Neuronal stem cell (in vitro differentiated cells): Measurements from ENCODE around the gene OLIG2.

Experiments
- DNase-seq: peaks from one replicate; pipeline ENCODE4 v3.0.0-alpha.2; 2013; ENCODE audit warnings: low spot score
- H2AFZ ChIP-seq: one replicate; pipeline ENCODE4 v1.6.1; 2013; ENCODE audit warnings: mild to moderate bottlenecking, low read length, inconsistent platforms
- H2AK5ac ChIP-seq: 2 replicates; pipeline ENCODE4 v1.6.1; 2013; ENCODE audit warnings: low read depth, mild to moderate bottlenecking, inconsistent platforms, low read length, moderate library complexity, mixed read lengths
- H2BK120ac ChIP-seq: 2 replicates; pipeline ENCODE4 v1.6.1; 2013; ENCODE audit warnings: low read depth, mild to moderate bottlenecking, inconsistent platforms, low read length, moderate library complexity, mixed read lengths
- H2BK12ac ChIP-seq: one replicate; pipeline ENCODE4 v1.6.1; 2013; ENCODE audit warnings: low read length, inconsistent platforms
- H2BK15ac ChIP-seq: 2 replicates; pipeline ENCODE4 v1.6.1; 2013; ENCODE audit warnings: mild to moderate bottlenecking, low read length, inconsistent platforms, mixed read lengths
- H2BK5ac ChIP-seq: one replicate; pipeline ENCODE4 v1.6.1; 2013; ENCODE audit warnings: inconsistent platforms, mild to moderate bottlenecking, low read length, moderate library complexity
- H3K14ac ChIP-seq: one replicate; pipeline ENCODE4 v1.6.1; 2013; ENCODE audit warnings: low read length, inconsistent platforms
- H3K18ac ChIP-seq: 2 replicates; pipeline ENCODE4 v1.6.1; 2013; ENCODE audit warnings: low read length, inconsistent platforms
- H3K23ac ChIP-seq: 2 replicates; pipeline ENCODE4 v1.6.1; 2013; ENCODE audit warnings: low read depth, mild to moderate bottlenecking, mixed read lengths, low read length, inconsistent platforms; ENCODE audit not compliant: poor library complexity
- H3K27ac ChIP-seq: replicated peaks from 3 replicates; pipeline ENCODE4 v1.5.1; 2013; ENCODE audit warnings: low read length, inconsistent platforms
- H3K27me3 ChIP-seq, 3 experiments: 2 replicates each; pipeline ENCODE4 v1.6.1; 2013; ENCODE audit warnings: low read length in 3 of 3, mild to moderate bottlenecking in 2 of 3, inconsistent platforms in 1 of 3, low read depth in 1 of 3, mixed read lengths in 1 of 3, moderate library complexity in 1 of 3; ENCODE audit not compliant: control insufficient read depth in 3 of 3, insufficient read depth in 3 of 3
- H3K36me3 ChIP-seq, 2 donors: replicated peaks in 1 of 2; 2 replicates each; pipeline ENCODE4 v1.6.1; 2013; ENCODE audit warnings: low read length in 2 of 2; ENCODE audit not compliant: control insufficient read depth in 2 of 2, insufficient read depth in 2 of 2
- H3K4ac ChIP-seq: 2 replicates; pipeline ENCODE4 v1.6.1; 2013; ENCODE audit warnings: inconsistent platforms, mild to moderate bottlenecking, low read length, moderate library complexity
- H3K4me1 ChIP-seq, 2 donors: 1 replicate in 1 of 2; 2 replicates in 1 of 2; pipeline ENCODE4 v1.6.1; 2013; ENCODE audit warnings: low read length in 2 of 2, low read depth in 1 of 2; ENCODE audit not compliant: control insufficient read depth in 2 of 2, insufficient read depth in 1 of 2
- H3K4me2 ChIP-seq: one replicate; pipeline ENCODE4 v1.6.1; 2013; ENCODE audit warnings: mild to moderate bottlenecking, low read length, inconsistent platforms; ENCODE audit not compliant: insufficient read depth, poor library complexity, severe bottlenecking
- H3K4me3 ChIP-seq, 2 donors: 2 replicates each; pipeline ENCODE4 v1.5.1; 2013; ENCODE audit warnings: low read length in 2 of 2, mild to moderate bottlenecking in 2 of 2, inconsistent platforms in 1 of 2, moderate library complexity in 1 of 2
- H3K79me1 ChIP-seq: one replicate; pipeline ENCODE4 v1.6.1; 2013; ENCODE audit warnings: low read depth, mild to moderate bottlenecking, inconsistent platforms, low read length, moderate library complexity
- H3K9ac ChIP-seq: one replicate; pipeline ENCODE4 v1.6.1; 2013; ENCODE audit warnings: mild to moderate bottlenecking, low read depth, low read length, inconsistent platforms; ENCODE audit not compliant: poor library complexity
- H3K9me3 ChIP-seq, 2 donors: replicated peaks in 1 of 2; 2 replicates each; pipeline versions ENCODE3 to v1.6.1; 2013; ENCODE audit warnings: low read length in 2 of 2, mild to moderate bottlenecking in 2 of 2, inconsistent platforms in 1 of 2, low read depth in 1 of 2, mixed read lengths in 1 of 2, moderate library complexity in 1 of 2; ENCODE audit not compliant: control insufficient read depth in 2 of 2, insufficient read depth in 1 of 2
- H4K8ac ChIP-seq: one replicate; pipeline ENCODE4 v1.6.1; 2013; ENCODE audit warnings: low read depth, mild to moderate bottlenecking, inconsistent platforms, low read length, moderate library complexity
- H4K91ac ChIP-seq: one replicate; pipeline ENCODE4 v1.6.1; 2013; ENCODE audit warnings: low read length, low read depth, mild to moderate bottlenecking, inconsistent platforms; ENCODE audit not compliant: poor library complexity
- WGBS, 2 donors: extraction: QIAGEN DNeasy Blood & Tissue Kit; methylation state at CpG; one replicate each; pipeline ENCODE4 v1.1.7; 2013; ENCODE audit warnings: missing lambda C conversion rate in 2 of 2, mixed read lengths in 1 of 2; ENCODE audit not compliant: insufficient read length in 2 of 2, insufficient replicate concordance in 1 of 2; ENCODE audit errors: extremely low coverage in 2 of 2; 5-methylcytosine and 5-hydroxymethylcytosine counted together

OLIG2 gene

GRCh38 chr21:33024201-33025103 lies 1.3 kb upstream of the OLIG2 start:
- H2BK15ac ChIP-seq = no peak overlapping the region
- no peak overlapping the region for H3K4ac ChIP-seq
- H3K14ac ChIP-seq = no peak overlapping the region
- no peak overlapping the region for H4K91ac ChIP-seq
- H2BK12ac ChIP-seq = no peak overlapping the region
- no peaks in the 10 kb centered on the region for H3K79me1 ChIP-seq
- no peak overlapping the region for H2BK5ac ChIP-seq
- no peak overlapping the region for H3K4me3 ChIP-seq
- H2AFZ ChIP-seq = no peak overlapping the region
- peak overlapping the region; percentile 73 for H3K4me2 ChIP-seq
- peaks cover 65 to 99% (median 98%) of the 10 kb centered on the region in 3 experiments for H3K27me3 ChIP-seq
- peaks cover 6 to 9% of the 10 kb centered on the region in 2 donors for H3K9me3 ChIP-seq
- no peak overlapping the region for H2BK120ac ChIP-seq
- peaks cover 0 to 13% of the 10 kb centered on the region in 2 donors for H3K4me1 ChIP-seq
- no peak overlapping the region for H4K8ac ChIP-seq
- H3K18ac ChIP-seq = peak overlapping the region; percentile 9
- DNase-seq = no peak
- no peak overlapping the region for H3K9ac ChIP-seq
- peak overlapping the region; percentile 30 for H2AK5ac ChIP-seq
- no CpG with 5 or more reads among the region's 40 CpGs for WGBS, 2 donors
- no peak overlapping the region for H3K23ac ChIP-seq
- no peaks in the 10 kb centered on the region for H3K36me3 ChIP-seq
- H3K27ac ChIP-seq = no peak overlapping the region

DNA sequence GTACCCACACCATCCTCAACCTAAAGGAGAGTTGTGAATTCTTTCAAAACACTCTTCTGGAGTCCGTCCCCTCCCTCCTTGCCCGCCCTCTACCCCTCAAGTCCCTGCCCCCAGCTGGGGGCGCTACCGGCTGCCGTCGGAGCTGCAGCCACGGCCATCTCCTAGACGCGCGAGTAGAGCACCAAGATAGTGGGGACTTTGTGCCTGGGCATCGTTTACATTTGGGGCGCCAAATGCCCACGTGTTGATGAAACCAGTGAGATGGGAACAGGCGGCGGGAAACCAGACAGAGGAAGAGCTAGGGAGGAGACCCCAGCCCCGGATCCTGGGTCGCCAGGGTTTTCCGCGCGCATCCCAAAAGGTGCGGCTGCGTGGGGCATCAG lies 638 bp upstream of the OLIG2 start:
- peak overlapping the region; percentile 88 for H2BK15ac ChIP-seq
- H3K23ac ChIP-seq = no peak overlapping the region
- no peak overlapping the region for H3K14ac ChIP-seq
- no CpG with 5 or more reads among the region's 22 CpGs for WGBS, 2 donors
- peak overlapping the region; percentile 92 for H2AFZ ChIP-seq
- H3K4me2 ChIP-seq = peak overlapping the region; percentile 73
- H3K4me1 ChIP-seq = peaks cover 0 to 13% of the 10 kb centered on the region in 2 donors
- peaks cover 6 to 9% of the 10 kb centered on the region in 2 donors for H3K9me3 ChIP-seq
- no peak overlapping the region for H4K91ac ChIP-seq
- no peak for DNase-seq
- H3K27me3 ChIP-seq = peaks cover 65 to 99% (median 98%) of the 10 kb centered on the region in 3 experiments
- peak overlapping the region; percentile 63 for H3K9ac ChIP-seq
- peak overlapping the region; percentile 91 for H3K18ac ChIP-seq
- peak overlapping the region; percentile 48 to 69 for H3K4me3 ChIP-seq
- no peaks in the 10 kb centered on the region for H3K36me3 ChIP-seq
- peak overlapping the region; percentile 96 for H2BK5ac ChIP-seq
- no peak overlapping the region for H2AK5ac ChIP-seq
- no peak overlapping the region for H3K4ac ChIP-seq
- no peak overlapping the region for H2BK12ac ChIP-seq
- H2BK120ac ChIP-seq = no peak overlapping the region
- no peak overlapping the region for H3K27ac ChIP-seq
- H3K79me1 ChIP-seq = no peaks in the 10 kb centered on the region
- H4K8ac ChIP-seq = no peak overlapping the region

- peaks cover 6 to 13% of the 10 kb centered on the region in 2 donors for H3K9me3 ChIP-seq
- no CpG with 5 or more reads among the region's 21 CpGs for WGBS, 2 donors
- no peak overlapping the region for H2BK120ac ChIP-seq
- peaks cover 72 to 99% (median 98%) of the 10 kb centered on the region in 3 experiments for H3K27me3 ChIP-seq
- H3K4me1 ChIP-seq = peaks cover 0 to 11% of the 10 kb centered on the region in 2 donors
- H4K91ac ChIP-seq = no peak overlapping the region
- H2BK15ac ChIP-seq = no peak overlapping the region
- H3K27ac ChIP-seq = no peak overlapping the region
- peak overlapping the region in 1 of 2 donors; percentile 48 for H3K4me3 ChIP-seq
- peak overlapping the region; percentile 44 for H3K4ac ChIP-seq
- peak overlapping the region; percentile 73 for H3K4me2 ChIP-seq
- H3K36me3 ChIP-seq = no peaks in the 10 kb centered on the region
- peak overlapping the region; percentile 31 for H3K18ac ChIP-seq
- DNase-seq = no peak
- H2BK12ac ChIP-seq = peak overlapping the region; percentile 50
- no peak overlapping the region for H4K8ac ChIP-seq
- H3K14ac ChIP-seq = no peak overlapping the region
- H2AK5ac ChIP-seq = peak overlapping the region; percentile 30
- H3K23ac ChIP-seq = peak overlapping the region; percentile 87
- H3K79me1 ChIP-seq = no peaks in the 10 kb centered on the region
- peak overlapping the region; percentile 92 for H2AFZ ChIP-seq
- peak overlapping the region; percentile 32 for H3K9ac ChIP-seq
- no peak overlapping the region for H2BK5ac ChIP-seq
These were observed 716 bp downstream of the OLIG2 start for GRCh38 chr21:33026443-33026858.

DNA sequence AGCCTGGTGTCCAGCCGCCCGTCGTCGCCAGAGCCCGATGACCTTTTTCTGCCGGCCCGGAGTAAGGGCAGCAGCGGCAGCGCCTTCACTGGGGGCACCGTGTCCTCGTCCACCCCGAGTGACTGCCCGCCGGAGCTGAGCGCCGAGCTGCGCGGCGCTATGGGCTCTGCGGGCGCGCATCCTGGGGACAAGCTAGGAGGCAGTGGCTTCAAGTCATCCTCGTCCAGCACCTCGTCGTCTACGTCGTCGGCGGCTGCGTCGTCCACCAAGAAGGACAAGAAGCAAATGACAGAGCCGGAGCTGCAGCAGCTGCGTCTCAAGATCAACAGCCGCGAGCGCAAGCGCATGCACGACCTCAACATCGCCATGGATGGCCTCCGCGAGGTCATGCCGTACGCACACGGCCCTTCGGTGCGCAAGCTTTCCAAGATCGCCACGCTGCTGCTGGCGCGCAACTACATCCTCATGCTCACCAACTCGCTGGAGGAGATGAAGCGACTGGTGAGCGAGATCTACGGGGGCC lies 1.2 kb downstream of the OLIG2 start:
- Histone ChIP-seq H2BK5ac (peak overlapping the region; percentile 42), H3K27me3 (peaks cover 72 to 99% (median 98%) of the 10 kb centered on the region in 3 experiments), H2AFZ (no peak overlapping the region), H4K8ac (no peak overlapping the region), H2BK12ac (peak overlapping the region; percentile 50), H3K23ac (peak overlapping the region; percentile 87), H3K4ac (no peak overlapping the region), H3K4me2 (no peak overlapping the region), H3K14ac (no peak overlapping the region), H2AK5ac (peak overlapping the region; percentile 30), H3K79me1 (no peaks in the 10 kb centered on the region), H3K4me3 (peak overlapping the region in 1 of 2 donors; percentile 48), H3K27ac (no peak overlapping the region), H3K36me3 (no peaks in the 10 kb centered on the region), H2BK15ac (no peak overlapping the region), H4K91ac (no peak overlapping the region), H3K18ac (peak overlapping the region; percentile 31), H3K4me1 (peaks cover 0 to 11% of the 10 kb centered on the region in 2 donors), H3K9me3 (peaks cover 6 to 12% of the 10 kb centered on the region in 2 donors), H3K9ac (no peak overlapping the region), H2BK120ac (no peak overlapping the region)
- no CpG with 5 or more reads among the region's 54 CpGs for WGBS, 2 donors
- DNase-seq = no peak
